ENCODE results near the gene ZNF304. TPM values are rescaled to one million over a fixed set of nuclear protein-coding genes. Genes with fewer than 3 reads are reported as not detected.

ZNF304 gene
- total and polyA plus RNA-seq, 2 experiments from 2014 or later, result 3.5 to 12.4 TPM

GRCh38 chr19:57314146-57314545 is 36.9 kb upstream of the ZNF304 start:
- Histone ChIP-seq H3K27ac (ENCODE audit: low read depth) (no peak overlapping the region), H3F3A (replicated peaks; ENCODE audit: low read depth) (peaks cover 7% of the 10 kb centered on the region; the same call in 1 of the 2 replicates), H3K9me2 (ENCODE audit: insufficient read depth) (no peaks in the 10 kb centered on the region), H4K20me1 (replicated peaks; ENCODE audit: insufficient read depth) (no peaks in the 10 kb centered on the region), H3K27me3 (ENCODE audit: insufficient read depth) (peaks cover 47% of the 10 kb centered on the region), H3K4me2 (no peak overlapping the region), H3K36me3 (ENCODE audit: insufficient read depth) (no peaks in the 10 kb centered on the region), H3K4me3 (no peak overlapping the region), H2AFZ (no peak overlapping the region), H3K4me1 (ENCODE audit: insufficient read depth) (no peaks in the 10 kb centered on the region), H3K79me2 (replicated peaks; ENCODE audit: insufficient read depth) (no peaks in the 10 kb centered on the region)
- Mint-ChIP-seq H3K27me3 (ENCODE audit: insufficient read depth, low read depth, poor library complexity) (peaks cover 12% of the 10 kb centered on the region), H3K36me3 (ENCODE audit: low read depth) (no peaks in the 10 kb centered on the region), H3K4me3 (no peak overlapping the region), H3K27ac (no peak overlapping the region), H3K4me1 (peaks cover 7% of the 10 kb centered on the region; the same call in 2 of the 3 replicates), H3K9me3 (no peaks in the 10 kb centered on the region)
- DNase-seq (ENCODE audit: low spot score) (no peak), ATAC-seq (no peak)
- TF ChIP-seq EZH2 (IDR thresholded peaks at IDR 0.05; ENCODE audit: low read depth, unreplicated experiment), result no peak
- TF ChIP-seq ETS1 (IDR thresholded peaks at IDR 0.05), result no peak
- TF ChIP-seq JUNB (IDR thresholded peaks at IDR 0.05; ENCODE audit: unreplicated experiment), result no peak
- no peak for TF ChIP-seq NANOG (IDR thresholded peaks at IDR 0.05; ENCODE audit: borderline replicate concordance)
- no peak for TF ChIP-seq ZNF462 (CRISPR knock-in tag; IDR thresholded peaks at IDR 0.05)
- TF ChIP-seq ZNF114 (CRISPR knock-in tag; IDR thresholded peaks at IDR 0.05), result no peak

Data from GM23338 (cell line).